Measurements from ENCODE around the gene PRPSAP2.
"Not testable (repeated sequence)": the region's sequence is repeated elsewhere in the genome, so short reads cannot be mapped to it uniquely, and the experiment has no call there.

The PRPSAP2 gene

DNA sequence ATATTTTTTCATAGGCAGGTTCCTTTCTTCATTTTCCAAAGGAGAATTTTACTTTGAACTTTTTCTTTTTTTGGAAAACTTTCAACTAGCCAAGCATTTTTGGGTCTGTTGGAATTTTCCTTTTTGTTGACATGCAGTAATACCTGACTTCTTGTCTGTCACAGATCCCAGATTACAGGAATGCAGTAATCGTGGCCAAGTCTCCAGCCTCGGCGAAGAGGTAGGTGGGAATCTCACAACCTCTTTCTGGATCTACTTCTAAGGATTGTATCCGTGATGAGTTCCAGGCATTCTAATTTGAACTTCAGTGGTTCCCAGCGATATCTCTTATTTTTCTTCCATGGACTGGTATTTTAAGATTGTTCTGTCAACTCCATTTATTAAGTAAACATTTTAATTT lies 31.7 kb downstream of the PRPSAP2 start:
- DNase-seq (ENCODE audit: low spot score): no peak

- no peak for DNase-seq (ENCODE audit: low spot score)
These were observed 33.6 kb downstream of the PRPSAP2 start for GRCh38 chr17:18891541-18891940.

DNA sequence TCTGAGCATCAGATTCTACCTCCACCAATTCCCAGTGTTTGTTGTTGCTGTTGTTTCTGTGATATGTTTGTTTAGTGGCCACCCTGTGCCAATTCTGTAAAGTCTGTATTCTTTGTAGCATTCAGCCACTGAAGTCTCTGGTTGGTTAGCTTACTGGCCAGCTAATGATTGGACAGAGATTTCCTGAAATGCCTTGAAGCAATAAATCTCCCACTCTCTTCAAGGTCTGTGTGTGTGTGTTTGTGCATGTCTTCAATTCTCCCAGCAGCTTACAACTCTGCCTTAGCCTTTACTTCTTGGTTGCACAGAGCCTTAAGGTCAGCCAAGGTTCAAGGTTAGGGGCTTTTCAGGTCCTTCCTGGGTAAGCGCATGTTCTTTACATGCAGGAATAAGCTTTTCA lies 38.2 kb downstream of the PRPSAP2 start:
- DNase-seq (ENCODE audit: low spot score): no peak

- DNase-seq (ENCODE audit: low spot score): no peak
These were observed 39.0 kb downstream of the PRPSAP2 start for GRCh38 chr17:18896947-18897346.

GRCh38 chr17:18904482-18904881 lies 46.6 kb downstream of the PRPSAP2 start:
- peak; percentile 88 for DNase-seq (ENCODE audit: low spot score)

DNA sequence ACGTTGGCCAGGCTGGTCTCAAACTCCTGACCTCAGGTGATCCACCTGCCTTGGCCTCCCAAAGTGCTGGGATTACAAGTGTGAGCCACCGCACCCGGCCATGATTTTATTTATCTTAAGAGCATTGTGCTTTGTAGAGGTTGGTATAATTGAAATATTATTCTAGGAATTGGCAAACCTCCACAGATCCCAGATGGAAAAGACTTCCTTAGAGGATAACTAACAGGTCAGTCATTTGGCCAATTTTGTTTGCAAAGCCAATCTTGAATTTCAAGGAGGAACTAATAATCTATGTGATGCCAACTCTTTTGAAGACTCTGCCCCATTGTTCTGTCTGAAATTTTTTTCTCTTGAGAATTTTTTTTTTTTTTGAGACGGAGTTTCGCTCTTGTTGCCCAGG lies 47.3 kb downstream of the PRPSAP2 start:
- DNase-seq (ENCODE audit: low spot score): peak; percentile 29

DNA sequence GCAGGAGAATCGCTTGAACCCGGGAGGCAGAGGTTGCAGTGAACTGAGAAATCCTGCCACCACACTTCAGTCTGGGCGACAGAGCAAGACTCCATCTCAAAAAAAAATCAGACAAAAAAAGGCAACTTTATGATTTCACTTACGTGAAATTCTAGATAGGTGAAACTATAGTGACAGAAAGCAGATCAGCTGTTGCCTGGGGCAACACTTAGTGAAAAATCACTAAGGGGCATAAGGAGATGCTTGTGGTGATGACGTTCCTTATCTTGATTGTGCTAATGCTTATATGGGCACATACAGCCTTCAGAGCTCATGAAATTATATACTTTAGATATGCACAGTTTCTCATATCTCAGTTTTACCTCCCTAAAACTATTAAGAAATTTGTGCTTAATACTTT lies 52.4 kb downstream of the PRPSAP2 start:
- DNase-seq (ENCODE audit: low spot score): no peak

DNA sequence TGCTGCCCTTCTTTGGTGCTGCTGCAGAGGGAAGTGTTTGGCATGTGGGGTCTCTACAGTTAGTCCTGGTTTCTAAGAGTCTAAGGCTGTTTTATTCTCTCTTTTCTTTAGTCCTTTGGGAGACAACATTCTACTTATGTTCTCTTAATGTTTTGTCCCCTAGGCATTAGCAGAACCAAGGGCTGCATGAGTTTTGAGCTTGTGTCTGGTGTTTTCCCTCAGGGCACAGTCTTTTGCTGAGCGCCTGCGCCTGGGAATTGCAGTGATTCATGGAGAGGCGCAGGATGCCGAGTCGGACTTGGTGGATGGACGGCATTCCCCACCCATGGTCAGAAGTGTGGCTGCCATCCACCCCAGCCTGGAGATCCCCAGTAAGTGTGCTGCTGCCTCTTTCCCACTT lies 53.0 kb downstream of the PRPSAP2 start:
- DNase-seq (ENCODE audit: low spot score): no peak

- no peak for DNase-seq (ENCODE audit: low spot score)
These were observed 59.0 kb downstream of the PRPSAP2 start for GRCh38 chr17:18916816-18917500.

DNA sequence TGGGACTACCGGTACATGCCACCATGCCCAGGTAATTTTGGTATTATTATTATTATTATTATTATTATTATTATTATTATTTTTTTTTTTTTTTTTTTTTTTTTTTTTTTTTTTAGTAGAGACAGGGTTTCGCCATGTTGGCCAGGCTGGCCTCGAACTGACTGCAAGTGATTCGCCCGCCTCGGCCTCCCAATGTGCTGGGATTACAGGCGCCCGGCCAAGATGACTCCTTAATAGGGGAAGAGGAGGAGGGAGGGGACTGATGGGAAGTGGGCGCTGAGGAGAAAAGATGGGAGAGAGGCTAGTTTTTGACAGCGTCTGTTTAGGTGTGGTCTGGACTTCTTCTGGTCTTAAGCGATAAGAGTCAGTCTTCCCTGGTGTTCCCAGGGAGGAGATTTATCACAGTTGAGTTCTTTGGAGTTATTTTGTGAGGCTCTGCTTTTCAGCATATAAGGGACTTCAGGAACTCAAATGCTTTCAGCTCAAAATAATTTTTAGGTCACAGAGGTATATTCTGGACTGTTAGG lies 59.6 kb downstream of the PRPSAP2 start:
- no peak for DNase-seq (ENCODE audit: low spot score)

DNA sequence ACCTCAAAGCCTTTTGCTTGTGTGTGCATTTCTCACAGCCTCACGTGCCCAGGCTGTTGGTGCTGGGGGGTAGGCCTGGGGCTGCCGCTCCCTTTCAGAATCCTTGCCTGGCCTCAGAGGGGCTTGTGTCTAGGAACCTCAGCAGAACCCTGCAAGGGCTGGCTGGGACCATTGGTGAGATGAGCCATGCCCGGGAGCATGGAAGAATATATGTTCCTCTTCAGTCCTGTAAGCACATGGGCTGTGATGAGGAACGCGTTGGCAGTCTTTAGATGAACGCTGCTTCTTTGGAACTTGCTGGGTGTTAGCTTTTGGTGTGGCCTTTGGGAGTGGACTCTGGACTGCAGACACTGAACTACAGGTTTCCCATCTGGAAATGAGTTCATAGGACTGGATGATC lies 62.0 kb downstream of the PRPSAP2 start:
- no peak for DNase-seq (ENCODE audit: low spot score)

GRCh38 chr17:18920911-18921441 lies 63.0 kb downstream of the PRPSAP2 start:
- no peak for DNase-seq (ENCODE audit: low spot score)

DNA sequence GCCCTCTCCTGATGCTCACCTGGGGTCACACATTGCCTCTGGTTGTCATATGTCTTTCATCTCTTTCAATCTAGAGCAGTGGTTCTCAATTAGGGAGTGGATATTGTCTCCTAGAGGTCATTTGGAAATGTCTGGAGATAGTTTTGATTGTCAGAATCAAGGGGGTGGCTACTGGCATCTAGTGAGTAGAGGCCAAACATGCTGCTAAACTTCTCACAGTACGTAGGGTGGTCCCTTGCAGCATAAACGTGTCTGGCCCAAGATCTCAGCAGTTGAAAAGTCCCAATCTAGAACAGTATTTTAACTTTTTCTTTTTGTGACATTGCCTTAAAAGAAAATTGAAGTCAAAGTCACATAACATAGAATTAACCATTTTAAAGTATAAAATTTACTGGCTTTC lies 63.6 kb downstream of the PRPSAP2 start:
- DNase-seq (ENCODE audit: low spot score): no peak

DNA sequence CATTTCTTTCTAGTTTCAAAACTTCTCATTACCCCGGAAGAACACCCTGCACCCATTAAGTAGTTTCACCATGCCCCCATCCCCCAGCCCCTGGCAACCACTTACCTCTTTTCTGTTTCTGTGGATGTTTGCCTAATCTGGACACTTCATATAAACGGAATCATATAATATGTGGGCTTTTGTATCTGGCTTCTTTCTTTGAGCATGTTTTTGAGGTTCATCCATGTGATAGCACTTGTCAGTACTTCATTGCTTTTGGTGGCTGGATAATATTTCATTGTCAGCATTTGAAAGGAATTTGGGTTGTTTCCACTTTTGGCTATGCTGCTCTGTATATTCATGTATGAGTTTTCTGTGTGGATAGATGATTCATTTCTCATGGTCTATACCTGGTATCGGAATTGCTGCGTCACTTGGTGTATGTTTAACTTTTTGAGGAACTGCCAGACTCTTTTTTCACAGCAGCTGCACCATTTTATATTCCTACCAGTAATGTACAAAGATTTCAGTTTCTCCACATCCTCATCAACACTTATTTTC lies 64.1 kb downstream of the PRPSAP2 start:
- DNase-seq (ENCODE audit: low spot score): no peak

GRCh38 chr17:18922596-18922995 lies 64.7 kb downstream of the PRPSAP2 start:
- DNase-seq (ENCODE audit: low spot score): not testable (repeated sequence)

- no peak for DNase-seq (ENCODE audit: low spot score)
These were observed 67.3 kb downstream of the PRPSAP2 start for GRCh38 chr17:18925187-18925586.

GRCh38 chr17:18928628-18929125 lies 70.7 kb downstream of the PRPSAP2 start:
- DNase-seq (ENCODE audit: low spot score): no peak

- DNase-seq (ENCODE audit: low spot score): no peak
These were observed 74.6 kb downstream of the PRPSAP2 start for GRCh38 chr17:18932360-18933055.

GRCh38 chr17:18933102-18934058 lies 75.4 kb downstream of the PRPSAP2 start:
- no peak for DNase-seq (ENCODE audit: low spot score)

GRCh38 chr17:18937981-18938691 lies 80.2 kb downstream of the PRPSAP2 start:
- no peak for DNase-seq (ENCODE audit: low spot score)

DNA sequence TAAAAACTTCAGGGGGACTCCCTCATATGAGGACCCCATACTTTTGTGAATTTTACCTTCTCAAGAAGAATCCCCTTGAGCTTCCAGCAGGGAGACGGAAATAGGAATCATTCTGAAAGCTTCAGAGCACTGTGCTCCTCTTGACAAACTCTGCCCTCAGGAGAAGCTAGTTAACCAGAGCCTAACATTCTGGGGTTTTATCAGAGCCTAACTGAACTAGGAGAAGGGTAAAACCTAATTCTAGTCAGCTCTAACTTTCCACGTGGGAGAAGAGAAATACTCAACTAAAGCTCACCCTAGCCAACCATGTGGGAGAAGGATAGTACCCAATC lies 80.7 kb downstream of the PRPSAP2 start:
- no peak for DNase-seq (ENCODE audit: low spot score)
